ENCODE data around the gene ARMC6. TPM values are rescaled to one million over a fixed set of nuclear protein-coding genes. Genes with fewer than 3 reads are reported as not detected.

ARMC6 gene
- total and polyA plus RNA-seq, 2 of the 13 experiments (the other 11 are each of a cell fraction or from before 2014, with no cell fraction given) = 16.2 to 36.8 TPM

GRCh38 chr19:19098703-19099632, 65.6 kb downstream of the ARMC6 start (continued):
- no peak; the same call in 1 of the 2 replicates for TF ChIP-seq ZFP41 (CRISPR knock-in tag; IDR thresholded peaks at IDR 0.05; ENCODE audit: borderline replicate concordance)
- TF ChIP-seq YEATS2 (CRISPR knock-in tag; IDR thresholded peaks at IDR 0.05; ENCODE audit: borderline replicate concordance) = no peak
- TF ChIP-seq, protein P1, sequence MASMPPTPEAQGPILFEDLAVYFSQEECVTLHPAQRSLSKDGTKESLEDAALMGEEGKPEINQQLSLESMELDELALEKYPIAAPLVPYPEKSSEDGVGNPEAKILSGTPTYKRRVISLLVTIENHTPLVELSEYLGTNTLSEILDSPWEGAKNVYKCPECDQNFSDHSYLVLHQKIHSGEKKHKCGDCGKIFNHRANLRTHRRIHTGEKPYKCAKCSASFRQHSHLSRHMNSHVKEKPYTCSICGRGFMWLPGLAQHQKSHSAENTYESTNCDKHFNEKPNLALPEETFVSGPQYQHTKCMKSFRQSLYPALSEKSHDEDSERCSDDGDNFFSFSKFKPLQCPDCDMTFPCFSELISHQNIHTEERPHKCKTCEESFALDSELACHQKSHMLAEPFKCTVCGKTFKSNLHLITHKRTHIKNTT (CRISPR knock-in tag; IDR thresholded peaks at IDR 0.05) = no peak
- TF ChIP-seq TP53 (CRISPR knock-in tag; conservative IDR thresholded peaks at IDR 0.05) = peak; percentile 68; the same call in 1 of the 2 replicates
- peak; percentile 43; the same call in 1 of the 2 replicates for TF ChIP-seq ZNF563 (CRISPR knock-in tag; IDR thresholded peaks at IDR 0.05)
- TF ChIP-seq SUZ12 (IDR thresholded peaks at IDR 0.05; ENCODE audit: low read depth, low read length) = no peak
- no peak for TF ChIP-seq ZNF280B (CRISPR knock-in tag; IDR thresholded peaks at IDR 0.05; ENCODE audit: borderline replicate concordance)
- TF ChIP-seq FIP1L1 (IDR thresholded peaks at IDR 0.05; ENCODE audit: borderline replicate concordance, insufficient read depth, low read depth, low read length) = peak; percentile 2; the same call in 1 of the 2 replicates
- no peak for TF ChIP-seq ZNF432 (CRISPR knock-in tag; IDR thresholded peaks at IDR 0.05; ENCODE audit: borderline replicate concordance)
- TF ChIP-seq TAF1 (CRISPR knock-in tag; IDR thresholded peaks at IDR 0.05) = peak; percentile 55
- TF ChIP-seq KLF6 (CRISPR knock-in tag; IDR thresholded peaks at IDR 0.05) = 0 out of 2 replicates have a peak, but pooled peaks have one; percentile 65
- TF ChIP-seq ZNF761 (CRISPR knock-in tag; conservative IDR thresholded peaks at IDR 0.05) = peak; percentile 80
- no peak for TF ChIP-seq ZFP90 (CRISPR knock-in tag; IDR thresholded peaks at IDR 0.05; ENCODE audit: borderline replicate concordance)
- no peak for TF ChIP-seq ZNF496 (CRISPR knock-in tag; IDR thresholded peaks at IDR 0.05; ENCODE audit: insufficient replicate concordance)
- peak in 1 of 2 experiments; percentile 79; a peak in 2 of 4 replicates for TF ChIP-seq EP300 (IDR thresholded peaks at IDR 0.05; ENCODE audit: low read depth in 2 of 2, low read length in 2 of 2)
- TF ChIP-seq EP300 (CRISPR knock-in tag; IDR thresholded peaks at IDR 0.05; ENCODE audit: borderline replicate concordance) = peak; percentile 66; the same call in 1 of the 2 replicates
- TF ChIP-seq SSRP1 (CRISPR knock-in tag; IDR thresholded peaks at IDR 0.05) = no peak; the same call in 1 of the 2 replicates
- TF ChIP-seq, protein P2, sequence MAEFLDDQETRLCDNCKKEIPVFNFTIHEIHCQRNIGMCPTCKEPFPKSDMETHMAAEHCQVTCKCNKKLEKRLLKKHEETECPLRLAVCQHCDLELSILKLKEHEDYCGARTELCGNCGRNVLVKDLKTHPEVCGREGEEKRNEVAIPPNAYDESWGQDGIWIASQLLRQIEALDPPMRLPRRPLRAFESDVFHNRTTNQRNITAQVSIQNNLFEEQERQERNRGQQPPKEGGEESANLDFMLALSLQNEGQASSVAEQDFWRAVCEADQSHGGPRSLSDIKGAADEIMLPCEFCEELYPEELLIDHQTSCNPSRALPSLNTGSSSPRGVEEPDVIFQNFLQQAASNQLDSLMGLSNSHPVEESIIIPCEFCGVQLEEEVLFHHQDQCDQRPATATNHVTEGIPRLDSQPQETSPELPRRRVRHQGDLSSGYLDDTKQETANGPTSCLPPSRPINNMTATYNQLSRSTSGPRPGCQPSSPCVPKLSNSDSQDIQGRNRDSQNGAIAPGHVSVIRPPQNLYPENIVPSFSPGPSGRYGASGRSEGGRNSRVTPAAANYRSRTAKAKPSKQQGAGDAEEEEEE (CRISPR knock-in tag; IDR thresholded peaks at IDR 0.05; ENCODE audit: borderline replicate concordance) = 0 out of 2 replicates have a peak, but pooled peaks have one; percentile 54
- TF ChIP-seq MTERF4 (CRISPR knock-in tag; IDR thresholded peaks at IDR 0.05) = peak; percentile 63; the same call in 1 of the 2 replicates
- 0 out of 2 replicates have a peak, but pooled peaks have one; percentile 41 for TF ChIP-seq ZNF329 (CRISPR knock-in tag; IDR thresholded peaks at IDR 0.05; ENCODE audit: low read depth)
- no peak for TF ChIP-seq CENPX (CRISPR knock-in tag; IDR thresholded peaks at IDR 0.05)
- TF ChIP-seq ZNF891 (CRISPR knock-in tag; IDR thresholded peaks at IDR 0.05) = no peak

Measured in HepG2 (cell line).